AG09319 (cell line): ENCODE measurements around the gene SLC35F1.

ENCODE experiments used
- DNase-seq: peaks from one replicate; pipeline ENCODE4 v3.0.0-alpha.2; 2010; ENCODE audit warnings: low read depth; ENCODE audit errors: extremely low read depth
- TF ChIP-seq, protein P1 (sequence below): IDR thresholded peaks from 2 replicates; pipeline ENCODE4 v1.5.1; 2011; ENCODE audit warnings: low read depth, mild to moderate bottlenecking, inconsistent platforms, low read length, moderate library complexity

SLC35F1 gene

DNA sequence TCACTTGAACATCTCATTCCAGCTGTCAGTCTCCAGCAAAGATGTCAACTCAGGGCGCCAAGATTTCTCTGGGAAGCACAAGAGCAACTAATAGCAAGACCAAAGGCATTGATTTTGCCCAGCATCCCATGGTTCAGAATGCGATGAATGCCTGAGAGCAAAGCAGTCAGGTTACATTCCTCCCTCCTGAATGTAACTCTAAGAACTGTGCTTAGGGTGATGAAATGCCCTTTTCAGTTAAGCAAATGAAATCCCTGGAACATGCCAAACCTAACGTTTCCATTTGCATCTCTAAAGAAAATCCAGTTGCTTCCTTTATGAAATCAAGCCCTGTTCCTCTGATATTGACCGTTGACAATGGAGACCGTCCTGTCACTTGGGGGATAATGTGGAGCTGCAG, 417.1 kb downstream of the SLC35F1 start:
- DNase-seq, result no peak
- TF ChIP-seq, protein P1, sequence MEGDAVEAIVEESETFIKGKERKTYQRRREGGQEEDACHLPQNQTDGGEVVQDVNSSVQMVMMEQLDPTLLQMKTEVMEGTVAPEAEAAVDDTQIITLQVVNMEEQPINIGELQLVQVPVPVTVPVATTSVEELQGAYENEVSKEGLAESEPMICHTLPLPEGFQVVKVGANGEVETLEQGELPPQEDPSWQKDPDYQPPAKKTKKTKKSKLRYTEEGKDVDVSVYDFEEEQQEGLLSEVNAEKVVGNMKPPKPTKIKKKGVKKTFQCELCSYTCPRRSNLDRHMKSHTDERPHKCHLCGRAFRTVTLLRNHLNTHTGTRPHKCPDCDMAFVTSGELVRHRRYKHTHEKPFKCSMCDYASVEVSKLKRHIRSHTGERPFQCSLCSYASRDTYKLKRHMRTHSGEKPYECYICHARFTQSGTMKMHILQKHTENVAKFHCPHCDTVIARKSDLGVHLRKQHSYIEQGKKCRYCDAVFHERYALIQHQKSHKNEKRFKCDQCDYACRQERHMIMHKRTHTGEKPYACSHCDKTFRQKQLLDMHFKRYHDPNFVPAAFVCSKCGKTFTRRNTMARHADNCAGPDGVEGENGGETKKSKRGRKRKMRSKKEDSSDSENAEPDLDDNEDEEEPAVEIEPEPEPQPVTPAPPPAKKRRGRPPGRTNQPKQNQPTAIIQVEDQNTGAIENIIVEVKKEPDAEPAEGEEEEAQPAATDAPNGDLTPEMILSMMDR, result no peak

DNA sequence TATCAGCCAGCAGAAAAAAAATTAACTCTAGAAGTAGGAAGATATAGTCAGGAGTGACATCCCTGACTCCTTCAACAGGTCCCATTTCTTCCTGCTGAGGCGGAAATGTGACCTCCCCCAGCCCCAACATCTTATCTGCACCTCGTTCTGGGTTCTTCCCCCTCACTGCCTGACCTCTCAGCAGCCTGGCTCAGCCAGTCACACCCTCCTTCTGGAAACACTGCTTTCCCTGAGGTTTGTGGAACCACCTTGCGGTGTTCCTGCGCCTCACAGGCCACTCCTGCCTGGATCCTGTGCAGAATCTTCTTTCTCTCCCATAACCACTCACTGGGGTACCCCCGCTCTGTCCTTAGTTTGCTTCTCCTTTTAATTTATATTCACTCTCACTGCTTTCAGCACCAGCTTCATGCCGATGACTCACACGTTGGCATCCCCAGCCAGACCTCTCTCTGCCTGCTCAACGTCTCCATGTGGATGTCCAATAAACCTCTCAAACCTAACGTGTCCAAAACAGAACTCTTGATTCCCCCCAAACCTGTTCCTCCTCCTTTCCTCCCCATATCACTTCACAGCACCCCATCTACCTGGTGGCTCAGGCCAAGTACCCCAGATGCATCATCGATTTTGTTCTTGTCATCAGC, 418.3 kb downstream of the SLC35F1 start:
- DNase-seq, result no peak
- TF ChIP-seq, protein P1, result no peak

DNA sequence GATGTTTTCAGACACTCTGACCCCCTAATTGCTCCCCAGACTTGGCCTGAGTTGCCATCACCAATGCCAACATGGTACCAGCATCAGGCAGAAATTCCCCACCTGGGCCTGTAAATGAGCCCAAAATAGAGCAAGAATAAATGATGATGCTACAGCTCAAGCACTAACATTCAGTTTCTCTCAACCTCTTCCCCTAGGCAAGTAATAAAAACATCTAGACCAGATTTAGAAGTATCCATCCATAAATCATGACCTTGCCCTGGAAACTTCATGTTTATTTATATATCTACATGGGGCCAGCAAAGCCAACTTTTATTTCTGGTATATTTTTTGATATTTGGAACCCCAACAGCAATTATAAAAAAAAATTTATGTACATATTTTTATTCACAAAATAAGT, 419.6 kb downstream of the SLC35F1 start:
- TF ChIP-seq, protein P1, result no peak
- DNase-seq, result no peak

DNA sequence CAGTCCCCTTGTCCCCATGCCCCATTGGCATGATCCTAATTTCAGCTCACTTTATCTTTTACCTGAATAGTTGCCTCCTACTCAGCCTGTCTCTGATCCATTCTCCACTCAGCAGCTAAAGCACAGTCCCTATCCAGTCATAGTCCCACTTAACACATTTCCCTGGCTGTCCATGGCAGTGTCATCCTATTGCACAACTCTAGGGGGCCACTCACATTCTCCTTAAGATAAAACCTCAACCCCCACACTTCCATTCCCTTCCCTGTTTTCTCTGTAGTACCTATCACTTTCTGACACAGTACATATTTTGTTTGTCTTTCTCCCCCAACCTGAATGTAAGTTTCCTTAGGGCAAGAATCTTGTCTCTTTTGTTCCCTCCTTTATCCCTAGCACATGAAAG, 420.2 kb downstream of the SLC35F1 start:
- DNase-seq, result no peak
- TF ChIP-seq, protein P1, result no peak

DNA sequence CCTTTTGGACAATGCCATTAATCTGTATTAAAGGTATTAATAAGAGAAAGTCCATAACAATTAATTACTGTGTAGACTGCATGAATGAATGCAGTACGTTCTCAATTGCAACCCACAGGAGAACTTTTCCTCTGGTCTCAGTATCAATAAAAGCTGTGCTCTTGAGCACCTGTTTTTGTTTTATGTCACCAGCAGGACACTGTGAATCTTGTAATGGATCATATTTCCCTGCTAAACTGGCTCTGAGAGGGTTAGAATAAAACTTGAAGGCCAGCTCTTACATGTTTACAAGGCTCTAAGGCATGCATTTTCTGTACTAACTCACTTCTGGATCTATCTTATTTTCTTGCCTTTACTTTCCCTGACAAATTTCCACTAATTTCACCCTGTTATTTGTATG, 426.7 kb downstream of the SLC35F1 start:
- DNase-seq, result no peak

DNA sequence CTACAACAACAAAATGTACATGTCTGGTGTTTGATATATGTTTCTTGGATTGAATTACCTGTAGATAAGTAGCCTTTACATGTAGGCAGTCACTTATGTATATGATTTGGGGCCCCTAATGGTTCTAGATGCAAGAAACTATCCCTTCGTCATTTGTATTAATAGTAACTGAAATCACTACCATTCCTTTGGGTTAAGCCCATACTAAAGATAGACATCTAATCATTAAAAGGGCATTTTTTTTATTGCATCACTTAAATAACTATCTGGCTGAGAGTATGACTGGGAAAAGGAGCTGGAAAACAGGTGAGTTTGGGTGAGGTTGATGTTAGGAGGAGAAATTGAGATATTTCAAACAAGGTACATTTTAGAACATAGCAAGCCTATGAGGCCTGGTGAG, 427.6 kb downstream of the SLC35F1 start:
- DNase-seq, result no peak
- TF ChIP-seq, protein P1, result no peak

More for the DNA sequence above, 426.7 kb downstream of the SLC35F1 start:
- TF ChIP-seq, protein P1, result no peak

DNA sequence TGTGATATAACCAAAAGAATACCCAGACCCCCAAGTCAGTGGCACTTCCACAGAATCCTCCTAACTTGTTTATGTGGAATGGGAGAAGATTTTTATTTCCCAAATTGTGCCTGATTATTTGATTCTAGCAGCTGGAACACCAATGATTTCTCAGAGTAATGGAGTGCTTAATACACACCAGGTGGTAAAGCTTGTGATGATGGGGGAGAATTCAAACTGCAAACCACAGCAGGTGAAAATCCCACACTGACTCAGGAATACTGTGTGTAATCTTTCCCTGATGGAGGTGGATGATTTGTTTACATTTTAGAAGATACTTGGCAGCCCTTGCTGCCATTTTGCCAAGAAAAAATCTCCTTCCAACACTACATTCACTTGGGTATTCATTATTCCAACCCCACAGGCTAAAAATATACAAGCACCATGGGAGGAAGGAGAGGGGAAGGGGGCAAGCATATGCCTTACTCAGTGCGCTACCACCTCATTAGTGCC, 428.3 kb downstream of the SLC35F1 start:
- DNase-seq, result no peak
- TF ChIP-seq, protein P1, result no peak
